Measurements from ENCODE around the gene AMPH.
"Not testable (repeated sequence)": the region's sequence is repeated elsewhere in the genome, so short reads cannot be mapped to it uniquely, and the experiment has no call there.

- TF ChIP-seq CTCF (conservative IDR thresholded peaks at IDR 0.05; ENCODE audit: low read depth, low read length); EZH2 (IDR thresholded peaks at IDR 0.05; ENCODE audit: low read length, unreplicated experiment); EZH2phosphoT487 (IDR thresholded peaks at IDR 0.05; ENCODE audit: borderline replicate concordance, low read length): not testable (repeated sequence)
These were observed 286.4 kb downstream of the AMPH start for GRCh38 chr7:38344741-38345140.
